ENCODE results near the gene KCNH1. TPM values are rescaled to one million over a fixed set of nuclear protein-coding genes. Genes with fewer than 3 reads are reported as not detected.

Gene KCNH1
- total and polyA plus RNA-seq, 3 donors from 2014 or later: 1.5 to 4.2 (median 2.8) TPM

DNA sequence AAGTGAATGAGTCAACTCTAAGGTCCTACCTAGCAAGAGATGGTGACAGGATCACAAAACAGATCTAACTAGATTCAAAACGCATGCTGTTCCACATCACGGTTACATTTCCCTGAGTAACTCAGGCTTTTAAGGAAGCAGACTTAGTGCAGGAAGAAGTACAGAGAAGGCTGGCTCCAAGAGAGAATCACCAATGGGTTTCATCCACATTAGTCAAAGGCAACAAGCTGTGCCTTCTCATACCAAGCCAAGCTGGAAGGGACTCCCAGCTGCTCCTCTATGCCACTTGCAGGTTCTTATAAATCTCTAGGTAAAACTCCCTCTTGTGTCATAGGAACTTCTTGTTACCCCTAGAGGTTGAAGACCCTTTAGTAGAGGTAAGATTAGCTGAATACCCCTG is 109.0 kb downstream of the KCNH1 start:
- Histone ChIP-seq H3K27ac (no peak overlapping the region), H3K36me3 (ENCODE audit: low read depth, missing control alignments) (no peaks in the 10 kb centered on the region), H3K9me3 (no peaks in the 10 kb centered on the region), H3K27me3 (no peaks in the 10 kb centered on the region), H3K4me1 (no peaks in the 10 kb centered on the region), H3K4me3 (no peak overlapping the region)
- intact Hi-C loops (cut with DNase I; ENCODE audit: low total_unique reads): no loop called here
- 77 to 89% methylated on average over 2 of the region's 2 CpGs for WGBS, 2 donors
- DNase-seq: no peak
- TF ChIP-seq, protein P1, sequence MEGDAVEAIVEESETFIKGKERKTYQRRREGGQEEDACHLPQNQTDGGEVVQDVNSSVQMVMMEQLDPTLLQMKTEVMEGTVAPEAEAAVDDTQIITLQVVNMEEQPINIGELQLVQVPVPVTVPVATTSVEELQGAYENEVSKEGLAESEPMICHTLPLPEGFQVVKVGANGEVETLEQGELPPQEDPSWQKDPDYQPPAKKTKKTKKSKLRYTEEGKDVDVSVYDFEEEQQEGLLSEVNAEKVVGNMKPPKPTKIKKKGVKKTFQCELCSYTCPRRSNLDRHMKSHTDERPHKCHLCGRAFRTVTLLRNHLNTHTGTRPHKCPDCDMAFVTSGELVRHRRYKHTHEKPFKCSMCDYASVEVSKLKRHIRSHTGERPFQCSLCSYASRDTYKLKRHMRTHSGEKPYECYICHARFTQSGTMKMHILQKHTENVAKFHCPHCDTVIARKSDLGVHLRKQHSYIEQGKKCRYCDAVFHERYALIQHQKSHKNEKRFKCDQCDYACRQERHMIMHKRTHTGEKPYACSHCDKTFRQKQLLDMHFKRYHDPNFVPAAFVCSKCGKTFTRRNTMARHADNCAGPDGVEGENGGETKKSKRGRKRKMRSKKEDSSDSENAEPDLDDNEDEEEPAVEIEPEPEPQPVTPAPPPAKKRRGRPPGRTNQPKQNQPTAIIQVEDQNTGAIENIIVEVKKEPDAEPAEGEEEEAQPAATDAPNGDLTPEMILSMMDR (IDR thresholded peaks at IDR 0.05): no peak
- no peak for TF ChIP-seq POLR2A (IDR thresholded peaks at IDR 0.05)

DNA sequence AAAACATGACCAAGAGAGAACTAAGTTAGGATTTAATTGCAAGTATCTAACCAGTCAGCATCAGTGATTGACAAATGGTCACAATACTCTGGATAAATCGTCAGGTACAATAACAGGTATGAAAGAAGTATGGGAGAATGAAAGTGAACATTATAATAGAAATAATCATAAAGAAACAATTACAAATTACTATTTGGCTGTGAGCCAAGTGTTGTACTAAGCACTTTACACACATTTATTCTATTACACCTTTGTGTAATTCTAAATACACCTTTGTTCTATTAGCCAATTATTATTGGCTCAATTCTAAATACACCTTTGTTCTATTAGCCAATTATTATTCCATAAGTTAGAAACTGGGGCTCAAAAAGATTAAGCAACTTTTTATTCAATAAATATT is 114.7 kb downstream of the KCNH1 start:
- TF ChIP-seq, protein P1 (IDR thresholded peaks at IDR 0.05): no peak
- TF ChIP-seq POLR2A (IDR thresholded peaks at IDR 0.05): no peak
- H3K27me3 ChIP-seq: no peaks in the 10 kb centered on the region
- H3K9me3 ChIP-seq: no peaks in the 10 kb centered on the region
- intact Hi-C loops (cut with DNase I; ENCODE audit: low total_unique reads): no loop called here
- no peaks in the 10 kb centered on the region for H3K36me3 ChIP-seq (ENCODE audit: low read depth, missing control alignments)
- no peak for DNase-seq
- 34 to 52% methylated on average over 1 of the region's 1 CpG for WGBS, 2 donors
- H3K4me1 ChIP-seq: no peaks in the 10 kb centered on the region
- H3K4me3 ChIP-seq: no peak overlapping the region
- no peak overlapping the region for H3K27ac ChIP-seq

DNA sequence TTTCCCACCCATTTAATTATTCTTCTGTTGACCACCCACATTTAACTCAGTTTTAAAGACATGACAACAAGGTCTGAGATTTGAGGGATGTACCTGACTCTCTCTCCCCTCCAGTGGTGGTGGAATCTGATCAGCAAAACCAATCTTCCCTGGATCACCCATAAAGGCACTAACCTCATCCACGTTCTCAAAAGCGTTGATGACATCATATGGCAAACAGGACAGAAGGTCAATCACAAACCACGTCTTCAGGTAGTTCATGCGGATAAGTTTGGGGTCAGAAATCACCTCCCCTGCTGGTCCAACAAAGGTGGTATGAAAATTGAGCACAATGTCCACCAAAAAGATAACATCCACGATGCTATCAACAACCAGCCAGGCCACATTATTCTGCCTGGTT is 115.3 kb downstream of the KCNH1 start:
- Histone ChIP-seq H3K9me3 (no peaks in the 10 kb centered on the region), H3K4me3 (no peak overlapping the region), H3K36me3 (ENCODE audit: low read depth, missing control alignments) (no peaks in the 10 kb centered on the region), H3K4me1 (no peaks in the 10 kb centered on the region), H3K27me3 (no peaks in the 10 kb centered on the region), H3K27ac (no peak overlapping the region)
- 87 to 92% methylated on average over 5 of the region's 5 CpGs for WGBS, 2 donors
- no peak for DNase-seq
- intact Hi-C loops (cut with DNase I; ENCODE audit: low total_unique reads): no loop called here
- TF ChIP-seq, protein P1 (IDR thresholded peaks at IDR 0.05): no peak
- no peak for TF ChIP-seq POLR2A (IDR thresholded peaks at IDR 0.05)

DNA sequence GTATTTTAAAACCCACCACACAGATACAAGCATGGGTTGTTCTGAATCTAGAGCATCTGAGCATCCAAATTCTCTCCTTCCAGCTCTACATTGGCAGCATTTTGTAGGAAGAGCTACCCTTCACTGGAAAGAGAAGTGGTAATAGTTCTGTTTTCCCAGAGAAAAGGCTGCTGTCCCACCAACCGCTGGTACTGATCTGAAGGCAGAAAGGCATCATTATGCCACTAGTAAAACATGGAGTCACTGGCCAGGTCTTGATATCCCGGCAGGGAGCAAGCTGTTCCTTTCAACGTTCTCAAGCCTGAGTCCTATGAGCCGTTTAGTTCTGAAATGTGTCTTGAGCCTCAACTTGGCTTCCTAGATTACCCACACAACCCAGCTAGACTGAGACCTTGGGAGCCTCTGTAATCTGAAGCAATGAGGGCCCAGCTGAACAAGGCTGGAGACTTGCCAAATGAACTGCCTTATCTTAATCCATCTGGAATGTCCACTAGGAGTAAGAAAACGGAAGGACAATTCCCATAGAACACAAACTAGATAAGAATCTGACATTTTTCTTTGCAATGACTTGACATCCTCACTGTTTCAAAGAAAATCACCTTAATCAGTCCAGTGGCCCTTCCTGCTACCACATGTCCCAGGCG is 116.8 kb downstream of the KCNH1 start:
- TF ChIP-seq, protein P1 (IDR thresholded peaks at IDR 0.05): no peak
- TF ChIP-seq POLR2A (IDR thresholded peaks at IDR 0.05): no peak
- DNase-seq: no peak
- Histone ChIP-seq H3K4me1 (no peaks in the 10 kb centered on the region), H3K4me3 (no peak overlapping the region), H3K27ac (no peak overlapping the region), H3K36me3 (ENCODE audit: low read depth, missing control alignments) (no peaks in the 10 kb centered on the region), H3K27me3 (no peaks in the 10 kb centered on the region), H3K9me3 (no peaks in the 10 kb centered on the region)
- intact Hi-C loops (cut with DNase I; ENCODE audit: low total_unique reads): no loop called here
- WGBS, 2 donors: 75 to 77% methylated on average over 6 of the region's 6 CpGs

DNA sequence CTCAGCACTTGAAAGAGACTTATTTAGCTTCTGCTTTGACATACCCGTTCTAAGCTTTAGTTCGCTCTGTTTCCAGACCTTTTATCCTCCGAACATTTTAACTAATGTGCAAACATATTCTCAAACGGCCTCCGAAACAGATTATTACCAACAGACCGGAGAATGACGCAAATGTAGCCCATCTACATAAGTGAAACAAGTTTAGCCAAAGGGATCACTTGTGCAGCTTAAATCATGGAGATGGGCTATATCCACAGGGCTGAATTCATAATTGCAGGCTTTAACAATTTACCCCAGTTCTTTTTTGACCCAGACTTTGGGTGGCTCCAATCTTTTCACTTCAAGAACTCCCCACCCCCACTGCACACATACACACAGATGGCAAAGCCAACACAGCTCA is 119.7 kb downstream of the KCNH1 start:
- no peaks in the 10 kb centered on the region for H3K9me3 ChIP-seq
- TF ChIP-seq, protein P1 (IDR thresholded peaks at IDR 0.05): no peak
- TF ChIP-seq POLR2A (IDR thresholded peaks at IDR 0.05): no peak
- 74 to 81% methylated on average over 7 of the region's 7 CpGs for WGBS, 2 donors
- intact Hi-C loops (cut with DNase I; ENCODE audit: low total_unique reads): no loop called here
- no peak overlapping the region for H3K27ac ChIP-seq
- H3K4me1 ChIP-seq: no peaks in the 10 kb centered on the region
- DNase-seq: no peak
- H3K4me3 ChIP-seq: no peak overlapping the region
- H3K36me3 ChIP-seq (ENCODE audit: low read depth, missing control alignments): no peaks in the 10 kb centered on the region
- no peaks in the 10 kb centered on the region for H3K27me3 ChIP-seq

Data from testis (tissue), 3 donors.